Measurements from ENCODE around the gene RAD51C. TPM values are rescaled to one million over a fixed set of nuclear protein-coding genes. Genes with fewer than 3 reads are reported as not detected.

RAD51C gene
- polyA plus RNA-seq, 1 of the 3 experiments (the other 2 are of a cell fraction), result 36.1 TPM

- no peak overlapping the region for H2AFZ ChIP-seq (ENCODE audit: low read depth)
- TF ChIP-seq POLR2AphosphoS5 (IDR thresholded peaks at IDR 0.05; ENCODE audit: low read depth, low read length), result no peak
- no peak for TF ChIP-seq GABPA (IDR thresholded peaks at IDR 0.05; ENCODE audit: low read depth)
- no peak for TF ChIP-seq PBX3 (IDR thresholded peaks at IDR 0.05)
- no peak for TF ChIP-seq REST (IDR thresholded peaks at IDR 0.05; ENCODE audit: low read depth, low read length)
- no peak for TF ChIP-seq NRF1 (IDR thresholded peaks at IDR 0.05; ENCODE audit: low read depth, low read length)
- no peak for TF ChIP-seq EP300 (IDR thresholded peaks at IDR 0.05; ENCODE audit: borderline replicate concordance in 1 of 2, low read depth in 1 of 2, low read length in 1 of 2)
- TF ChIP-seq MEF2A (IDR thresholded peaks at IDR 0.05; ENCODE audit: borderline replicate concordance, low read depth), result no peak
- TF ChIP-seq TAF1 (IDR thresholded peaks at IDR 0.05; ENCODE audit: borderline replicate concordance, low read depth, low read length), result no peak
- no peak for TF ChIP-seq NFIC (IDR thresholded peaks at IDR 0.05; ENCODE audit: borderline replicate concordance)
- no peak for TF ChIP-seq RXRA (IDR thresholded peaks at IDR 0.05; ENCODE audit: borderline replicate concordance, low read depth)
- H3K4me3 ChIP-seq (ENCODE audit: low read depth in 2 of 2, low read length in 1 of 2), result no peak overlapping the region
- no peaks in the 10 kb centered on the region for H3K4me1 ChIP-seq (ENCODE audit: control insufficient read depth in 1 of 2, insufficient read depth in 2 of 2, low read depth in 1 of 2, low read length in 1 of 2)
- H3K9me3 ChIP-seq, result no peaks in the 10 kb centered on the region
- no peaks in the 10 kb centered on the region for H3K36me3 ChIP-seq (replicated peaks in 1 of 2; ENCODE audit: control insufficient read depth in 1 of 2, insufficient read depth in 2 of 2, low read length in 1 of 2)
- no peak overlapping the region for H3K4me2 ChIP-seq
- H3K27ac ChIP-seq (ENCODE audit: low read depth in 2 of 2, low read length in 1 of 2), result no peak overlapping the region
- no peaks in the 10 kb centered on the region for H3K79me2 ChIP-seq (ENCODE audit: insufficient read depth)
- CTCF ChIA-PET, result interaction anchor here (0.8 to 1.0 kb wide), 3 partner anchors 20 to 274 kb away, joined by 3 to 4 read pairs (median 3); partner anchors contain the start of gene PPM1E
- DNase-seq, result no peak
- H3F3A ChIP-seq (replicated peaks; ENCODE audit: insufficient read depth), result peaks cover 3% of the 10 kb centered on the region
- POLR2A ChIA-PET, result no interaction called here
- H4K20me1 ChIP-seq (ENCODE audit: insufficient read depth), result no peaks in the 10 kb centered on the region
- H3K9ac ChIP-seq, result no peak overlapping the region
- no peaks in the 10 kb centered on the region for H3K9me2 ChIP-seq
- no peaks in the 10 kb centered on the region for H3K27me3 ChIP-seq (ENCODE audit: insufficient read depth)
Measured at GRCh38 chr17:58730937-58731336, 38.5 kb downstream of the RAD51C start.

GRCh38 chr17:58734040-58734439 lies 41.6 kb downstream of the RAD51C start:
- Histone ChIP-seq H4K20me1 (ENCODE audit: insufficient read depth) (no peaks in the 10 kb centered on the region), H3K27me3 (ENCODE audit: insufficient read depth) (no peaks in the 10 kb centered on the region), H2AFZ (ENCODE audit: low read depth) (no peak overlapping the region), H3K9ac (no peak overlapping the region), H3K27ac (ENCODE audit: low read depth in 2 of 2, low read length in 1 of 2) (no peak overlapping the region), H3K4me3 (ENCODE audit: low read depth in 2 of 2, low read length in 1 of 2) (no peak overlapping the region), H3K79me2 (ENCODE audit: insufficient read depth) (no peaks in the 10 kb centered on the region), H3K36me3 (replicated peaks in 1 of 2; ENCODE audit: control insufficient read depth in 1 of 2, insufficient read depth in 2 of 2, low read length in 1 of 2) (no peaks in the 10 kb centered on the region), H3K4me1 (ENCODE audit: control insufficient read depth in 1 of 2, insufficient read depth in 2 of 2, low read depth in 1 of 2, low read length in 1 of 2) (no peaks in the 10 kb centered on the region), H3F3A (replicated peaks; ENCODE audit: insufficient read depth) (peaks cover 3% of the 10 kb centered on the region), H3K9me2 (no peaks in the 10 kb centered on the region), H3K4me2 (no peak overlapping the region), H3K9me3 (no peaks in the 10 kb centered on the region)
- POLR2A ChIA-PET, result interaction anchor here (1.2 kb wide), 1 partner anchor 103 kb away, joined by 3 read pairs; no protein-coding TSS in a partner anchor
- over 99% methylated on average over 3 of the region's 3 CpGs for WGBS (ENCODE audit: low lambda C conversion rate)
- no peak for DNase-seq
- CTCF ChIA-PET, result interaction anchor here (0.8 to 2.6 kb wide), 2 partner anchors 23 to 534 kb away, joined by 3 to 11 read pairs; no protein-coding TSS in a partner anchor
- TF ChIP-seq MXI1 (IDR thresholded peaks at IDR 0.05; ENCODE audit: low read depth, low read length) (no peak), GATA2 (CRISPR knock-in tag; IDR thresholded peaks at IDR 0.05) (no peak), YY1 (IDR thresholded peaks at IDR 0.05; ENCODE audit: low read depth) (no peak), FOSL2 (IDR thresholded peaks at IDR 0.05; ENCODE audit: borderline replicate concordance, low read depth) (no peak), NRF1 (IDR thresholded peaks at IDR 0.05; ENCODE audit: low read depth, low read length) (no peak), TCF12 (IDR thresholded peaks at IDR 0.05) (no peak), IRF3 (IDR thresholded peaks at IDR 0.05; ENCODE audit: low read depth, low read length) (no peak), MEF2A (IDR thresholded peaks at IDR 0.05; ENCODE audit: borderline replicate concordance, low read depth) (no peak), RAD21 (IDR thresholded peaks at IDR 0.05; ENCODE audit: low read length) (no peak), RFX5 (IDR thresholded peaks at IDR 0.05; ENCODE audit: low read length) (no peak), SIN3A (IDR thresholded peaks at IDR 0.05; ENCODE audit: borderline replicate concordance, low read depth, low read length) (no peak), RCOR1 (IDR thresholded peaks at IDR 0.05; ENCODE audit: low read length) (no peak), PBX3 (IDR thresholded peaks at IDR 0.05) (no peak)
